ENCODE results near the gene PCDH7.

The PCDH7 gene

GRCh38 chr4:30726090-30726675 lies 6.0 kb downstream of the PCDH7 start:
- DNase-seq, result no peak

DNA sequence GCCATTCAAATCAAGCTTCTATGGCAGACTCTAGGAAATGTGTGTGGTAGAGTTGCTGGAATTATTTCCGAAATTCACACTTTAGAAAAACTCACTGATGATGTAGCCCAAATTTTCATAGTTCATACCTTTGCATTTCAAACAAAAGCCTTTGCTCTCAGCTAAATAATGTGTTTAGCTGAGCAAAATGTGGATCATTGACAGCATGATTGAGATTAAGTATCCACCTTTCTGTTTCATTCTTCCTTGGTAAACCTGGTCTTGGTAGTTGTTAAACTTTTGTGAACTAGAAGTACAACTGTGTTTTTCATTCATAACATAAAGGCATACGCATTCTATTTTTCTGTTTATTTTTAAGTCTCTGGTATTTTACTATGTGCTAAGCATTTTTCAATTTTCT lies 7.2 kb downstream of the PCDH7 start:
- DNase-seq, result no peak

DNA sequence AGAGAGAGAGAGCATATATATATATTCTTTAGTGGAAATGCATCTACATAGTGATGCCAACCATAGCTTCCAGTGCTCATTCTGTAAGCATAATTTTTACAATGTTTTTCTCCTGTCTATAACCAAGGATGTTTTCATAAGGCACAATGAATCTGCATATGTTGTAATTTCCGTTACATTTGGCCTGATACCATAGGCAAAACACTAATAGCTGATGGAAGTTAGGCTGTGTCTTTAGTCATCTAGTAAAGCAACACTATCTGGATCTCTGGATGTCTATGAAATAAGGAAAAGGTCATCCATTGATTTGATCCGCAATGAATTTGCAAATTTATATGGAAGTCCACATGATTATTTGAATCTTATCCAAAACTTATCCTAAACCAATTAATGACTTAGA lies 8.1 kb downstream of the PCDH7 start:
- no peak for DNase-seq

DNA sequence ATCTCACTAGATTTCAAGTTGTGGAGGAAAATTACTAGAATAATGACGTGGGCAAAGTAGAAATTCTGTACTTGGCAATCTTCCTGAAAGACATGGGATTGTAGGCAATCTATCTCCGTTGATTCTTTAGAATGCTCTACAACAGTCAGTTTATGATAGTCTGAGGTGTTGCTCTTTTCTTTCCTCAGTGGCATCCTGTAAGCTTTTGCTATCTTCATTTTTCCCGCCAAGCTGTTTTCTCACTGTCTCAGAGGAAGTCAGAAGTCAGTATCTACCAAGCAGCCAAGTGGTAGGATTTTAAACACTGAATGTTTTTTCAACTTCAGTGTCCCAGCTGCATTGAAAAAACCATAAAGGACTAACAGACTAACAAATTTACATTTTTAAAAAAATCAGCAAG lies 23.7 kb downstream of the PCDH7 start:
- DNase-seq, result no peak

DNA sequence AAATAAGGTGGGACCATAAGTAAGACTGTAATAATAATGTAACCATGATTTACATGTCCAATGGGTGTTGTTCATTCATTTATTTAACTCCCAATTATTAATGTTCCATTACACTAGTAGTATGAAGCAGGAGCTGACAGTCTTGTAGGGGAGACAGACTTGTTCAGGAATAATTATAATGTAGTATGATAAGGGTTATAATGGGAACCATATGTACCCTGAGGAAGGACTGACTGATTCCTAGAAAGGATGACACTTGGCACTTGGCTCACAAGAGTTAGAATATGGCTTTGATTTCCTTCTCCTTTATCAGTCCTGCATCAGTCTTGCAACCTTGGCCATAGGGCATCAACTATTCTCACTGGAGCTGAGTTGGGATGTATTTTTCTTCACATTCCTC lies 24.2 kb downstream of the PCDH7 start:
- no peak for DNase-seq

DNA sequence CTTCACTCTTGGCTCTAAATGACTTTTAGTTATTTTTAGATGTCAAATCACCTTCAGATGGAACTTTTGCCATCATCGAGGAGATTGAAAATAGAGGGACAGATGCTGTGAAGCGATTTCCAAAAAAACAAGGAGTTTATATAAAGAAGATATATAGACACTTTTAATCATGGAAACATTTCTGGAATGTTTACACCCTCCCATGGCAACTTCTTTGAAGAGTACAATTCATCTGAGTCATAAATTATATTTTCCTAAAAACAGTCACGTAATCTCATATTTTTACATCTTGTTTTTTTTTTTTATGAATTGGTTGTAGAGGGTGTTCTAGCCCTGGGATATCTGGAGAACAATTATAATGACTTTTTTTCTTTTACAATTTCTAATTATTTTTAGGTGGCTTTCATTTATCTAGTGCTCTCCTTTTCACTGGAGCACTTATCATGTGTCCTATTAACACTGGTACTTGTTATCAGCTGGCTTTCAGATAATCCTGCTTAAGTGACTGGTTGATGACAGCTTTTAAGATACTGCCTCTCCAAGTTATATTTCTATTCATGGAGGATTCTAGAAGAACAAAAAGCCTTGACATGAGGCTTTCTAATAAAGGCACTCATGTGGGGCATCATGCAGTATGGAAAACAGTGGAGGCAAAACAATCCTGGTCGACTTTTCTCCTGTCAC lies 24.9 kb downstream of the PCDH7 start:
- DNase-seq, result no peak

DNA sequence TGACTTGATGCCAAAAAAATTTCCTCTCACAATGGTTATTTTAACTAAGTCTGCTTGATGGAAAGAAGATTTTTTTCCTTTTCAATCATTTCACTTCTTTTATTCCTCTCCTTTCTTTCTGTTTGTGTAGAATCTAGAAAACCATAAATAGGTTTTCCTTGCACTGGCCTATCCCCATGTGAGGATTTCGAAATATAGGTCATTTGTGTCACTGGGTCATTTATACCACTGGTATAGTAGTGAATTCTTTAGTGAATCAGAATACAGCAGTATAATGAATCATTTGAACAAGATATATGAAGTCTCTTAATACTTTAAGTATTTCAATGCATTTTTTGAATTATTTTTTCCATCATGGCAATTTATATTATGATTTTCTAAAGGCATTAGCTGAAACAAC lies 26.6 kb downstream of the PCDH7 start:
- no peak for DNase-seq

DNA sequence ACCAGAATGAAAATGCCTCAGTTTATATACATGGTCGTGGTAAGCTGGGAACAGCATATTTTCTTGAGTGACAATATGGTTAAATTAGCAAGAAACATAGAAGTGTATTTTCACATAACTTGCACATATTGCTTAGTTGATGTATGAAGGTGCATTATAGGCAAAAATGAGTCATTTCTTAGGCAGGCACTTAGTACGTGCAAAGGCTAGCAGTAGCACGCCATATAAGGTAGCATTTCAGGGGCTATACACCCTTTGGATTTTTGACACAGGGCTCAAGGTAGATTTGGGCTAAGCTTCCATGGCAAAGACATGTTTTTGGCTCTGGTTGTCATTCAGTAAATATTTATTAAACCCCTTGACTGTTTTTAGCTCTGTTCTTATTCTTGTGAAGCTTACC lies 33.1 kb downstream of the PCDH7 start:
- DNase-seq, result no peak

- DNase-seq, result no peak
These were observed 33.9 kb downstream of the PCDH7 start for GRCh38 chr4:30754021-30754420.

DNA sequence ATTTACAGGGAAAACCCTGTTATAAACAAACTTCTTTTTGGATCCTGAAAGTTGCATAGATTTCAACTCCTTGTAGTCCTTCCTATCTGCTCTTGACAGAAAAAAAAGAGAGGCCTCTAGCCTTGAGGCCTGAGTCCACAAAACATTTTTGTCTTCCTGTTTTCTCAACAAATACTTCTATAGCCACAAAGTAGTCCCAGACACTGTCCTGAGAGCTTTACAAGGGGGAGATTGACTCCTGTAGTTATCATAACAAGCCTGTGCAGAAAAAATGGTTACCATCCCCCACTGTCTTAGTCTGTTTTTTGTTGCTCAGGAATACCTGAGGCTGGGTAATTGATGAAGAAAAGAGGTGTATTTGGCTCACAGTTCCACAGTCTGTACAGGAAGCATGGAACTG lies 35.2 kb downstream of the PCDH7 start:
- DNase-seq, result no peak

DNA sequence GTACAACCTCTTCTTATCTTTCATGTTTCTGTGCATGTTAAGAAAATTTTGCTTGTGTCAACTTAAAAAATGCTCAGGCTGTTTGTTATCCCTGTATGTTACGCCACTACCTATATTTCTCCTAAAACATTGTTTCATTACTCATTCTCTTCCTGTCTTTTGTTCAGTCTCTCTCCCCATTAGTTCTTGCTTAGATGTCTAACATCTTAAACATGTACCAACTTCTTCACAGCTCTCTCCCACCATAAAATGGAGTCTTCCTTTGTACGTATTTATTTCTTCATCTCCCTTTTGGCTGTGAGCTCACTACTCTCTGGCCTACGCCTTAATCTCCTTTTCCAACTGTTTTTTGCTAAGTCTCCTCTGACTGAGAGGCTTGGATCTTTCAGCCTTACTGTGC lies 36.4 kb downstream of the PCDH7 start:
- DNase-seq, result no peak

DNA sequence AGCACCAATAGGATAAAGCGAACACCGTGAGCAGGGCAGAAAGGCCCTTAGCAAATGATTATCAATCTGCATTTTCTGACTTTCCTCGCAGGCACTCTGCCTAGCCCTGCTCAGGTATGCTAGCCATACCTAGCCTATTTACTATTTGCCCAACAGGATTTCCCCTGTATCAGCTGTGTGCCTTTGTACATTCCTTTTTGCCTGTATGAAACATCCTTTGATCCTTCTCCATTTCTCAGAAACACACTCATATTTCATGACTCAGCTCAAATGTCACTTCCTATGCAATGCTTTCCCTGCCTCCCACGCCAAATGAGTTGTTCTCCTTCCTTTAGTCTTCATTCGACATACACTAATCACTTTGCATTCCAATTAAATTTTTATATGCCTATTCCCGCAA lies 37.2 kb downstream of the PCDH7 start:
- no peak for DNase-seq

DNA sequence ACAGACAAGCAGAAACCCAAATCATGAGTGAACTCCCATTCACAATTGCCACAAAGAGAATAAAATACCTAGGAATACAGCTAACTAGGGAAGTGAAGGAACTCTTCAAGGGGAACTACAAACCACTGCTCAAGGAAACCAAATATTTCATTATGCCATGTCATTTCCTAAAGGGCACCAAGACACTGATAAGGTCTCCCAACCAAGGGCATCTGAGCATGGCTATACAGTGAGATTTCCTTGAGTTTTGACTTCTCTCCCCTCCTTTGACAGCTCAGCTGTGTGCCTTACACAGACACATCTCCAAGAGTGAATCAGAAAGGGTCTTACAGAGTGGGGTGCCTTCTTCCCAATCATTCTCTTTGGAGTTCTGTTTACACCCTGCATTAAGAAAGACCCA lies 40.4 kb downstream of the PCDH7 start:
- DNase-seq, result no peak

- no peak for DNase-seq
These were observed 43.2 kb downstream of the PCDH7 start for GRCh38 chr4:30763321-30763727.

DNA sequence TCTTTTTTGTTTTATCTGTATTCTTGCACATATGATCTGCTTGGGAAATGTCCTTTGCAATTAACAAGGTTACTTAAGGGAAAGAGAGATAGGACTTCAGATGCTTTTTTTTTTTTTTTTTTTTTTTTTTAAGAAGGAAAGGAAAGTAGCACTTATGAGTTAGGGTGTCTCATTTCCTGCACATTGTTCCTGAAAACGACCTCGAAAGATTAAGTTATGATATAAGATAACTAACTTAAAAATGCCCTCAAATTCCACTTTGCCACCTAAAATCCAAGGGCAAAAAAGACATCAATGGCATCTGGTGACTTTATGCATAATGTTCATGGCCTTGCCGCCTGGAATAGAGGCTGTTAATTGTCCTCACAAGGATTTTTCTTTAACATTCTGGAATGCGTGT lies 44.9 kb downstream of the PCDH7 start:
- no peak for DNase-seq

DNA sequence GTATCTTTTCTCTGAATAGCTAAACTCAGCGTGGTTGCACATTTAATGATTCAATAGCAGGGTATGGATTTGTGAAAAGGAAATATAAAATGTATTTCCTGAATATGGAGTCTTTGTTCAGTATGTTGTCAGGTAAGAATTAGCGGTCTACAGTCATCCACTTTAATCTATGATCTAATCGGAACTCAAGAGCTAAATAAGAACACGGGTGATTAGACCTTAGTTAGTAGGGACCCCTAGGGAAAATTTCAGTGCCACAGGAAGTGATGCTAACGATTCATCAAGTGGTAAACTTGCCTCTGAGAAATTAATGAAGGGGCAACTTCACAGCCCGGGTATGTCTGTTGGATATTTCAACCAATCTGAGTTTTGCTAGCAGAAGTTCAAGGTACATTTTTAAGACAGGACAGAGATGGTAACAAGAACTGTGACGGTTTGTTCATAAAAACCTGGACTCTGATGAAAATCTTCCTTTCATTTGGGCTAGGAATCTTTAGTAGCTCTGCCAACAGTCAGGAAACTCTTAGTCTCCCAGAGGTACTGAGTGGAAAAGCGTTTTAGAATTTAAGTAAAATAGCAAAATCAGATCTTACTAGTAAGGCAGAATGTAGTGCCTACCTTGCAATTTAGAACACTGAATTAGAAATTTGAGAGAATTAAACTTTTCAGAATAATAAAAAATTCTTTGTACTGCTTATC lies 47.1 kb downstream of the PCDH7 start:
- DNase-seq, result no peak

DNA sequence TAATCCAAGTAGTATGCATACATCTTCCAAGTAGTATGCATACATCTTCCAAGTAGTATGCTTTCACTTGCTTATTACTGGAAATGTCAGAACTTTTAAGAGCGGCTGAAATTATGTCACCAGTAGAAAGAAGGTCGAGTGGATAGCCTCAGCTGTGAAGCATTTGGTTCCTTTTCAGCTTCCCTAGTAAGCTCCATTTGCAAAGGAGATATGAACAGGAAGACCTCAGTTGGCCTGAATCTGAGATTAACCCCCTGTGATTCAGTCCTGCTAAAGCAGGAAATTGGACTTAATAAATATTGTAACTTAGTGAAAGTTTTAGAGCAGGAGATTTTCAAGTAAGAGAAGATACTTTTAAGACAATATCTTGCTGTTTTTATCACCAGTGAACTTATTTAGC lies 48.1 kb downstream of the PCDH7 start:
- no peak for DNase-seq

DNA sequence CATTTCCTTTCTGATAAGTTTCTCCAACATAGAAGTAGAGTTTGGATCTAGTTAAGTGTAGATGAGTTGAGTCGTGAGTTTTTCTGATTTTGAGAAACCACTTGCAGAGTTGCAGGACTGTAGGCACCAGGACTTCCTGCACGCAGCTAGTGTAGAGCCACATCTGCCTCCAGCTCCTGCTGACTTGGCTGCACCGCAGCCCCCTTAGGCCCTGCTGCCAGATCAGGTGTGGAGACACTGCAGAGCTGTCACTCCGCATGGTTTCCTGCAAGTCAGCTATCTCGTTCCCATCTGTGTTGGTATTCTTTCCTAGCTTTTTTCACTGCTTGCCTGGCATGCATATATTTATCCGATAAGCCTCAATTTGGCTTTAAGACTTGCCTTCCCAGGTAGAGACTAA lies 48.9 kb downstream of the PCDH7 start:
- no peak for DNase-seq

DNA sequence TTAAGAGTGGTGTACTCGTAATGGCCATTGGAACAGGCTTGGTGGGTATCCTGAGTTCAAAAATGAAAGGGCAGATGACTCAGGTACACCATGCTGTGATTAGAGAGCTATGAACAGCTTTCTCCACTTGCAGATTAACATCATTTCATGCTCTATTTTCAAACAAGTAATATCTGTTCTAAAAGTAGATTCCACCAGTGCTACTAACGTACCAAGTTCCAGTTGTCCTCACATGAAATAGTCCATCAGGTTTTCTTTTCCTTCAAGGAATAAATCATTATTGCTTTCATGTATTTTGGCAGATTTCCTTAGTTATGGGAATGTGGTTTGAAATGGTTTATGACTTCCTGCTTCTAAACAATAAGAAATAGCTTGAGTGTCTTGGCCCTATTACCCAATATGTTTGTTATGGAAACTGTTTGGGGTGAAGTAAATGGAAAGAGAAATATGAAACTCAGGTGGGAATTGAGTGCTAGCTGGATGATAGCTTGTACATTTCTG lies 49.9 kb downstream of the PCDH7 start:
- DNase-seq, result no peak

- no peak for DNase-seq
These were observed 50.6 kb downstream of the PCDH7 start for GRCh38 chr4:30770812-30771211.

- DNase-seq, result no peak
These were observed 56.3 kb downstream of the PCDH7 start for GRCh38 chr4:30776451-30776850.

GRCh38 chr4:30776921-30777415 lies 56.8 kb downstream of the PCDH7 start:
- no peak for DNase-seq

Measured in activated CD4-positive, alpha-beta T cell treated with anti-CD3 and anti-CD28 coated beads, Interleukin-2, amount 50 U/mL, for 4 hours (primary cell).